ENCODE data around the gene ZSWIM7. TPM values are rescaled to one million over a fixed set of nuclear protein-coding genes. Genes with fewer than 3 reads are reported as not detected.
"Not testable (repeated sequence)": the region's sequence is repeated elsewhere in the genome, so short reads cannot be mapped to it uniquely, and the experiment has no call there.

The ZSWIM7 gene
- total and polyA plus RNA-seq, 4 experiments from 2014 or later: 30.2 to 66.5 (median 43.9) TPM

DNA sequence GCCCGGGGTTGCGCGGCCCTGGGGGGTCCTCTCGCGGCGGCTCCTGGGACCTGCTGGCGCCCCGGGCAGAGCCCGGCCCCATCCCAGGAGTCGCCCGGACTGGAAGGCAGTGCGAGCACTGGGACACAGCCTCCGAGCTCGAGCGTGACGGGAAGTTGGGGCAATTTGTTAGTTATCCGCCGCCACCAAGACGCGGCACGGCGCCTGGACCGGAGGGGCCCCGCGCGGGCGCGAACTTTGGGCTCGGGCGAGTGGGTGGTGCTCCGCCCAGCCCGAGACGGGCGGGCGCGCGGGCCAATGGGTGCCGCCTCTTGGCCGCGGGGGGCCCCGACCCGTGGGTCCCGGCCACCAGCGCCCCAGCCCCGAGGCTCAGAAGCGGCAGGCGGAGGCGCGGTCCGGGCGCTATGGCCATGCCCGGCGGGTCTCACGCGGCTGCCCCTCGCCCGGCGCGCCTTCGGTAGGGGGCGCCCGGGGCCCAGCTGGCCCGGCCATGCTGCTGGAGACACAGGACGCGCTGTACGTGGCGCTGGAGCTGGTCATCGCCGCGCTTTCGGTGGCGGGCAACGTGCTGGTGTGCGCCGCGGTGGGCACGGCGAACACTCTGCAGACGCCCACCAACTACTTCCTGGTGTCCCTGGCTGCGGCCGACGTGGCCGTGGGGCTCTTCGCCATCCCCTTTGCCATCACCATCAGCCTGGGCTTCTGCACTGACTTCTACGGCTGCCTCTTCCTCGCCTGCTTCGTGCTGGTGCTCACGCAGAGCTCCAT, 54.6 kb downstream of the ZSWIM7 start, which contains the start of gene ADORA2B:
ADORA2B (plus strand) TSS at position 372 of the 768 bp plus-strand sequence; CDS start at position 491, 119 bp downstream.
- ChIA-PET CTCF (ENCODE audit: partially characterized antibody) (interaction anchor here (0.9 to 1.2 kb wide), 2 partner anchors 10 to 51 kb away, joined by 3 read pairs; no protein-coding TSS in a partner anchor), POLR2A (ENCODE audit: partially characterized antibody) (interaction anchor here (1.2 to 1.6 kb wide), 2 partner anchors 11 to 55 kb away, joined by 5 read pairs; partner anchors contain the start of genes TTC19 and ZSWIM7)
- H3K4me3 ChIP-seq (ENCODE audit: low read length in 2 of 2): peak within 1 kb of the TSS in 1 of 2 donors; percentile 43
- intact Hi-C loops (cut with micrococcal nuclease): loop anchor here (1.0 kb wide), 1 partner anchor 53 kb away; no protein-coding TSS in a partner anchor
- peak in 4 of 5 donors; percentile 14 to 31 (median 24) for DNase-seq
- H3K27ac Mint-ChIP-seq: peak within 1 kb of the TSS in 1 of 7 donors; percentile 35
- no peak within 1 kb of the TSS for H3K27ac ChIP-seq (ENCODE audit: low read depth, low read length)
- H3K27me3 Mint-ChIP-seq: peaks cover 24 to 30% of the 10 kb centered on the region in 2 donors
- H3K9me3 ChIP-seq (ENCODE audit: control insufficient read depth in 1 of 2, low read length in 2 of 2): no peaks in the 10 kb centered on the region
- H3K36me3 Mint-ChIP-seq: no peaks in the 10 kb centered on the region
- peaks cover 5 to 10% (median 7%) of the 10 kb centered on the region in 4 donors for H3K4me1 Mint-ChIP-seq
- no peaks in the 10 kb centered on the region for H3K36me3 ChIP-seq (ENCODE audit: insufficient read depth, low read length)
- peaks cover 6% of the 10 kb centered on the region for H3K4me1 ChIP-seq (ENCODE audit: insufficient read depth, low read length)
- H3K4me3 Mint-ChIP-seq: peak within 1 kb of the TSS; percentile 78 to 90 (median 82)
- no peaks in the 10 kb centered on the region for H3K9me3 Mint-ChIP-seq
- peaks cover 5% of the 10 kb centered on the region for H3K27me3 ChIP-seq (ENCODE audit: insufficient read depth, low read length)

DNA sequence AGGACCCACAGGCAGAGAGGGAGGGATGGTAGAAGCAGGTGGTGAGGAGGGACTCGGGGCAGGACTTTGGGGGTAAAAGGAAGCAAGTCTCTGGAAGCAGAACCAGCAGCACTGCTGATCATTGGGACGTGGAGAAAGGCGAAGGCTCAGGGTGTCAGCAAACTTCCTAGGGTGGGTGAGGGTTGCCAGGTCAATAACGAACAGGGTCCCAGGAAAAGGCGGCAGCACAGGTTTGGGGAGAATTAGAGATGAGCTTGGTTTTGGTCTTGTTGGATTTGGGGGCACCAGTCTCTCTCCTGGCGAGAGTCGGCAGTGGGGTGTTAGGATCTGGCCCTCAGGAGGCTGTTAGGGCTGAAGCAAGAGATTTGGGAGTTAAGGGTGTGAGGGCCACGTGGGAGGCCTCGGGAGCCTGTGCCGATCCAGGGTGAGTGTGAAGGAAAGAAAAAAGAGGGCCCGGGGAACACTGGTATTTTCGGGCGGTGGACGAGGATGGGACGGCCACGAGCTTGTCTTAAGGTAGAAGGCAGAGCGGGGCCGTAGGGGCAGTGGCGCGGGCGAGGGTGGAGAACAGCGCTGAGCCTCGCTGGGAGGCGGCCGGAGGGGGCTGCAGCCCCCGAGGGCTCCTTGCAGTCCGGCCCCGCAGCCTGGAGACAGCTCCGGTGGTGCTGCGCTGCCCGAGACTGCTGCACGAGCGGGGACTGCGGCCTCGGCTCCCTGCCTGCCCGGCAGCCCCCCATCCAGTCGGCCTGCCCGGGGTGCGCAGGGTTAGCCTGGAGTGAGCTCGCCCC, 55.3 kb downstream of the ZSWIM7 start:
- H3K36me3 Mint-ChIP-seq: no peaks in the 10 kb centered on the region
- intact Hi-C loops (cut with micrococcal nuclease): no loop called here

GRCh38 chr17:15942207-15942833, 57.2 kb downstream of the ZSWIM7 start:
- Histone ChIP-seq H3K4me3 (ENCODE audit: low read length in 2 of 2) (no peak overlapping the region), H3K4me1 (ENCODE audit: insufficient read depth, low read length) (peaks cover 6% of the 10 kb centered on the region), H3K9me3 (ENCODE audit: control insufficient read depth in 1 of 2, low read length in 2 of 2) (no peaks in the 10 kb centered on the region), H3K27ac (ENCODE audit: low read depth, low read length) (no peak overlapping the region), H3K36me3 (ENCODE audit: insufficient read depth, low read length) (no peaks in the 10 kb centered on the region), H3K27me3 (ENCODE audit: insufficient read depth, low read length) (peaks cover 5% of the 10 kb centered on the region)
- Mint-ChIP-seq H3K27ac (no peak overlapping the region), H3K9me3 (no peaks in the 10 kb centered on the region), H3K27me3 (peaks cover 25 to 28% of the 10 kb centered on the region in 2 donors), H3K4me1 (peaks cover 5 to 10% (median 7%) of the 10 kb centered on the region in 4 donors), H3K36me3 (no peaks in the 10 kb centered on the region), H3K4me3 (no peak overlapping the region)
- POLR2A ChIA-PET (ENCODE audit: partially characterized antibody): no interaction called here
- intact Hi-C loops (cut with micrococcal nuclease): no loop called here
- no peak for DNase-seq
- CTCF ChIA-PET (ENCODE audit: partially characterized antibody): no interaction called here

More for the DNA sequence above, 55.3 kb downstream of the ZSWIM7 start:
- no peak for DNase-seq
- POLR2A ChIA-PET (ENCODE audit: partially characterized antibody): interaction anchor here (1.2 to 1.6 kb wide), 2 partner anchors 10 to 56 kb away, joined by 5 read pairs; partner anchors contain the start of genes TTC19 and ZSWIM7
- H3K27me3 Mint-ChIP-seq: peaks cover 26 to 27% of the 10 kb centered on the region in 2 donors
- H3K9me3 Mint-ChIP-seq: no peaks in the 10 kb centered on the region
- H3K4me1 ChIP-seq (ENCODE audit: insufficient read depth, low read length): peaks cover 6% of the 10 kb centered on the region
- H3K27ac ChIP-seq (ENCODE audit: low read depth, low read length): no peak overlapping the region
- no peaks in the 10 kb centered on the region for H3K36me3 ChIP-seq (ENCODE audit: insufficient read depth, low read length)
- H3K4me1 Mint-ChIP-seq: peaks cover 5 to 10% (median 7%) of the 10 kb centered on the region in 4 donors
- H3K27ac Mint-ChIP-seq: peak overlapping the region in 1 of 7 donors; percentile 35
- no peaks in the 10 kb centered on the region for H3K9me3 ChIP-seq (ENCODE audit: control insufficient read depth in 1 of 2, low read length in 2 of 2)
- CTCF ChIA-PET (ENCODE audit: partially characterized antibody): interaction anchor here (0.9 to 1.2 kb wide), 2 partner anchors 9 to 50 kb away, joined by 3 read pairs; no protein-coding TSS in a partner anchor
- H3K27me3 ChIP-seq (ENCODE audit: insufficient read depth, low read length): peaks cover 5% of the 10 kb centered on the region
- H3K4me3 Mint-ChIP-seq: peak overlapping the region; percentile 32 to 90 (median 81)
- no peak overlapping the region for H3K4me3 ChIP-seq (ENCODE audit: low read length in 2 of 2)

DNA sequence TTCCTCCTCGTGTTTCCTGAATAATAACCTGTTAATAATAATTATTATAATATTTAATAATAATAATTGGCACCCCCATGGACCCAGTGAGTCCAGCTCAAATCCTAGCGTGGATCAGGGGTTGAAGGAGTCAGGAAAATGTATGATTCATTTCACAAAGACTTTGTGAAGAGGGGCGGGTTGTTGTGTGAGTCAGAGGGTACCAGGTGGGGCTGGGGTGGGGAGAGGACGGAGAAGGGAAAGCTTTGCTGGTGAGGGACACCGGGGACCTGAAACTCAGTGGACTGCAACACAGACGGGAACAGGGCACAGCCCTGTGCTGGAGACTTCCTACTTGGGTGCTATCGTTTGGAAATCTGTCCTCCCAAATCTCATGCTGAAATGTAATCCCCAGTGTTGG, 57.7 kb downstream of the ZSWIM7 start:
- POLR2A ChIA-PET (ENCODE audit: partially characterized antibody): no interaction called here

DNA sequence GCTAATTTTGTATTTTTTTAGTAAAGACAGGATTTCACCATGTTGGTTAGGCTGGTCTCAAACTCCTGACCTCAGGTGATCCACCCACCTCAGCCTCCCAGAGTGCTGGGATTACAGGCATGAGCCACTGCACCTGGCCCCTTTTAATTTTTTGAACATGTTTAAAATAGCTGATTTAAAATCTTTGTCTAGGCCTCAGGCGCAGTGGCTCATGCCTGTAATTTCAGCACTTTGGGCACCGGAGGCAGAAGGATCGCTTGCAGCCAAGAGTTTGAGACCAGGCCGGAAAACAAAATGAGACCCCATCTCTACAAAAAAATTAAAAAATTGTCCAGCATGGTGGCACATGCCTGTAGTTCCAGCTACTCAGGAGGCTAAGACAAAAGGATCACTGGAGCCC, 63.0 kb downstream of the ZSWIM7 start:
- H3K27ac ChIP-seq (ENCODE audit: low read depth, low read length); H3K4me3 ChIP-seq (ENCODE audit: low read length in 2 of 2); H3K4me1 ChIP-seq (ENCODE audit: insufficient read depth, low read length); H3K27me3 Mint-ChIP-seq; H3K36me3 ChIP-seq (ENCODE audit: insufficient read depth, low read length); H3K27me3 ChIP-seq (ENCODE audit: insufficient read depth, low read length); CTCF ChIA-PET (ENCODE audit: partially characterized antibody); H3K4me3 Mint-ChIP-seq; H3K4me1 Mint-ChIP-seq; DNase-seq; H3K27ac Mint-ChIP-seq; POLR2A ChIA-PET (ENCODE audit: partially characterized antibody); H3K9me3 ChIP-seq (ENCODE audit: control insufficient read depth in 1 of 2, low read length in 2 of 2); H3K9me3 Mint-ChIP-seq; intact Hi-C loops (cut with micrococcal nuclease); H3K36me3 Mint-ChIP-seq: not testable (repeated sequence)

More for the DNA sequence above, 57.7 kb downstream of the ZSWIM7 start:
- Histone ChIP-seq H3K4me1 (ENCODE audit: insufficient read depth, low read length) (peaks cover 6% of the 10 kb centered on the region), H3K4me3 (ENCODE audit: low read length in 2 of 2) (no peak overlapping the region), H3K36me3 (ENCODE audit: insufficient read depth, low read length) (no peaks in the 10 kb centered on the region), H3K27ac (ENCODE audit: low read depth, low read length) (no peak overlapping the region), H3K9me3 (ENCODE audit: control insufficient read depth in 1 of 2, low read length in 2 of 2) (no peaks in the 10 kb centered on the region), H3K27me3 (ENCODE audit: insufficient read depth, low read length) (peaks cover 5% of the 10 kb centered on the region)
- CTCF ChIA-PET (ENCODE audit: partially characterized antibody): no interaction called here
- intact Hi-C loops (cut with micrococcal nuclease): no loop called here
- no peak overlapping the region for H3K4me3 Mint-ChIP-seq
- H3K4me1 Mint-ChIP-seq: peaks cover 5 to 10% (median 7%) of the 10 kb centered on the region in 4 donors
- no peak for DNase-seq
- no peaks in the 10 kb centered on the region for H3K9me3 Mint-ChIP-seq
- H3K36me3 Mint-ChIP-seq: no peaks in the 10 kb centered on the region
- H3K27me3 Mint-ChIP-seq: peaks cover 24 to 30% of the 10 kb centered on the region in 2 donors
- H3K27ac Mint-ChIP-seq: no peak overlapping the region

- Histone ChIP-seq H3K9me3 (ENCODE audit: control insufficient read depth in 1 of 2, low read length in 2 of 2) (no peaks in the 10 kb centered on the region), H3K27ac (ENCODE audit: low read depth, low read length) (no peak overlapping the region), H3K27me3 (ENCODE audit: insufficient read depth, low read length) (no peaks in the 10 kb centered on the region), H3K4me1 (ENCODE audit: insufficient read depth, low read length) (no peaks in the 10 kb centered on the region), H3K4me3 (ENCODE audit: low read length in 2 of 2) (no peak overlapping the region), H3K36me3 (ENCODE audit: insufficient read depth, low read length) (no peaks in the 10 kb centered on the region)
- POLR2A ChIA-PET (ENCODE audit: partially characterized antibody): no interaction called here
- no peaks in the 10 kb centered on the region for H3K4me1 Mint-ChIP-seq
- intact Hi-C loops (cut with micrococcal nuclease): no loop called here
- no peak overlapping the region for H3K4me3 Mint-ChIP-seq
- DNase-seq: no peak
- CTCF ChIA-PET (ENCODE audit: partially characterized antibody): interaction anchor here (1.3 kb wide), 1 partner anchor 8 kb away, joined by 3 read pairs; no protein-coding TSS in a partner anchor
- H3K9me3 Mint-ChIP-seq: no peaks in the 10 kb centered on the region
- no peak overlapping the region for H3K27ac Mint-ChIP-seq
- no peaks in the 10 kb centered on the region for H3K36me3 Mint-ChIP-seq
- H3K27me3 Mint-ChIP-seq: peaks cover 6 to 8% of the 10 kb centered on the region in 2 donors
Observed at GRCh38 chr17:15935891-15936290, 63.6 kb downstream of the ZSWIM7 start.

Measured in CD4-positive, alpha-beta memory T cell (primary cell).